Kidney (tissue), 14 donors: ENCODE data around the gene GABRB1. TPM values are rescaled to one million over a fixed set of nuclear protein-coding genes. Genes with fewer than 3 reads are reported as not detected.
A peak's percentile ranks its signal among the peaks of the same experiment; 100 is the strongest.

Experiments used
- DNase-seq, 5 donors: peaks; one replicate each; pipeline ENCODE4 v3.0.0-alpha.2; 2013 to 2020
- FAIRE-seq: peaks from 2 replicates; lab custom pipeline; 2012; peaks lifted over from hg19 to GRCh38; lab: Jason Lieb, UNC
- H3K27ac ChIP-seq, 2 donors: one replicate each; pipeline ENCODE4 v1.7.0; 2013; ENCODE audit warnings: low read depth in 2 of 2, low read length in 2 of 2, inconsistent platforms in 1 of 2
- H3K27me3 ChIP-seq: one replicate; pipeline ENCODE4 v1.7.1; 2013; ENCODE audit warnings: low read length, inconsistent platforms; ENCODE audit not compliant: control insufficient read depth, insufficient read depth
- H3K36me3 ChIP-seq, 3 donors: one replicate each; pipeline versions ENCODE4 v1.7.0 to v1.7.1; 2013; ENCODE audit warnings: low read length in 3 of 3, control low read depth in 1 of 3, inconsistent platforms in 1 of 3; ENCODE audit not compliant: insufficient read depth in 3 of 3, control insufficient read depth in 2 of 3
- H3K4me1 ChIP-seq, 3 donors: one replicate each; pipeline versions ENCODE4 v1.7.0 to v1.7.1; 2013; ENCODE audit warnings: low read length in 3 of 3, inconsistent platforms in 1 of 3, low read depth in 1 of 3; ENCODE audit not compliant: control insufficient read depth in 2 of 3, insufficient read depth in 2 of 3
- H3K4me3 ChIP-seq, 3 donors: one replicate each; pipeline versions ENCODE4 v1.7.0 to v1.8.1; 2013; ENCODE audit warnings: low read length in 3 of 3, control low read depth in 1 of 3, inconsistent platforms in 1 of 3
- H3K9ac ChIP-seq, 3 donors: one replicate each; pipeline versions ENCODE4 v1.7.0 to v1.7.1; 2013; ENCODE audit warnings: low read length in 3 of 3, control low read depth in 1 of 3, inconsistent platforms in 1 of 3
- H3K9me3 ChIP-seq, 3 donors: one replicate each; pipeline versions ENCODE4 v1.7.0 to v1.7.1; 2013; ENCODE audit warnings: low read length in 3 of 3, control low read depth in 1 of 3, inconsistent platforms in 1 of 3; ENCODE audit not compliant: control insufficient read depth in 2 of 3, insufficient read depth in 1 of 3
- CTCF ChIP-seq: IDR thresholded peaks from 3 replicates; pipeline ENCODE4 v1.5.1; 2012; ENCODE audit warnings: mild to moderate bottlenecking, moderate library complexity, borderline replicate concordance; ENCODE audit not compliant: insufficient read depth; ENCODE audit errors: extremely low read depth
- intact Hi-C: fragments of 100-400 bp; cut with DNase I; formaldehyde crosslinking; loops from one replicate; pipeline ENCODE4 v1.11.1; 2022
- polyA plus RNA-seq: library from polyadenylated mRNA; stranded (reverse); fragments of 350-450 nt; fragmentation: Illumina TruSeq; extraction: RNeasy Lipid Tissue Mini Kit (QIAGEN cat#74804); gene quantifications from one replicate; pipeline ENCODE4 v1.2.3, GENCODE V29; 2014; ENCODE audit warnings: low read depth, low replicate concordance; ENCODE audit not compliant: insufficient read depth
- total RNA-seq: library from RNA; stranded (reverse); fragmentation: NEBNext Ultra II Directional; extraction: Animal tissue kit (Norgen Biotek cat#: 25700); gene quantifications from one replicate; pipeline ENCODE4 v1.2.1, GENCODE V29; 2021
- donor health status: control.
- donor health status: control.
- donor health status: control.
- donor health status: control.
- donor health status: control.
- donor health status: DM: yes; HTN: yes; CAD: no.
- donor health status: Normal renal cell carcinoma (clear cell type).

Gene GABRB1
- total and polyA plus RNA-seq, 2 donors from 2014 or later, result 0.79 to 0.82 TPM

GRCh38 chr4:47274901-47275300, 243.5 kb downstream of the GABRB1 start:
- intact Hi-C loops, result no loop called here
- FAIRE-seq (no peak), DNase-seq (no peak)
- H3K9me3 ChIP-seq, result no peaks in the 10 kb centered on the region
- TF ChIP-seq CTCF, result no peak
- no peaks in the 10 kb centered on the region for H3K4me1 ChIP-seq
- no peak overlapping the region for H3K4me3 ChIP-seq
- H3K27me3 ChIP-seq, result no peaks in the 10 kb centered on the region
- H3K9ac ChIP-seq, result no peak overlapping the region
- no peaks in the 10 kb centered on the region for H3K36me3 ChIP-seq
- no peak overlapping the region for H3K27ac ChIP-seq

GRCh38 chr4:47275595-47275994, 244.2 kb downstream of the GABRB1 start:
- intact Hi-C loops, result no loop called here
- Histone ChIP-seq H3K9me3 (no peaks in the 10 kb centered on the region), H3K4me1 (no peaks in the 10 kb centered on the region), H3K36me3 (no peaks in the 10 kb centered on the region), H3K4me3 (no peak overlapping the region), H3K27me3 (no peaks in the 10 kb centered on the region), H3K27ac (no peak overlapping the region), H3K9ac (no peak overlapping the region)
- FAIRE-seq (no peak), DNase-seq (no peak)
- no peak for TF ChIP-seq CTCF

GRCh38 chr4:47278631-47279030, 247.3 kb downstream of the GABRB1 start:
- Histone ChIP-seq H3K27me3 (no peaks in the 10 kb centered on the region), H3K27ac (no peak overlapping the region), H3K9me3 (no peaks in the 10 kb centered on the region), H3K4me1 (no peaks in the 10 kb centered on the region), H3K9ac (no peak overlapping the region), H3K36me3 (no peaks in the 10 kb centered on the region), H3K4me3 (no peak overlapping the region)
- FAIRE-seq, result no peak
- TF ChIP-seq CTCF, result no peak
- intact Hi-C loops, result no loop called here
- DNase-seq, result peak in 1 of 5 donors; percentile 2

- Histone ChIP-seq H3K9me3 (no peaks in the 10 kb centered on the region), H3K27me3 (no peaks in the 10 kb centered on the region), H3K4me1 (no peaks in the 10 kb centered on the region), H3K9ac (no peak overlapping the region), H3K36me3 (no peaks in the 10 kb centered on the region), H3K4me3 (no peak overlapping the region), H3K27ac (no peak overlapping the region)
- intact Hi-C loops, result no loop called here
- TF ChIP-seq CTCF, result no peak
- no peak for FAIRE-seq
- DNase-seq, result no peak
Measured at GRCh38 chr4:47287735-47288134, 256.4 kb downstream of the GABRB1 start.
